Stimulated activated CD8-positive, alpha-beta memory T cell treated with anti-CD3 and anti-CD28 coated beads, Interleukin-4, amount 100 ng/mL, for 1 hour (primary cell): ENCODE measurements around the gene ZSWIM7.
"Not testable (repeated sequence)": the region's sequence is repeated elsewhere in the genome, so short reads cannot be mapped to it uniquely, and the experiment has no call there.

ENCODE experiments used
- DNase-seq, 2 donors: peaks; one replicate each; pipeline ENCODE4 v3.0.0-alpha.2; 2020; ENCODE audit warnings: low read depth in 2 of 2, low spot score in 1 of 2

The ZSWIM7 gene

GRCh38 chr17:15958484-15958854 lies 41.0 kb downstream of the ZSWIM7 start:
- DNase-seq = no peak

GRCh38 chr17:15957608-15958307 lies 41.7 kb downstream of the ZSWIM7 start:
- no peak for DNase-seq

GRCh38 chr17:15957206-15957605 lies 42.3 kb downstream of the ZSWIM7 start:
- DNase-seq = no peak

GRCh38 chr17:15955793-15956541 lies 43.5 kb downstream of the ZSWIM7 start:
- no peak for DNase-seq

- no peak for DNase-seq
Measured at GRCh38 chr17:15954222-15954621, 45.3 kb downstream of the ZSWIM7 start.

- DNase-seq = no peak
Measured at GRCh38 chr17:15952916-15953790, 46.4 kb downstream of the ZSWIM7 start.

- no peak for DNase-seq
Measured at GRCh38 chr17:15952048-15952532, 47.4 kb downstream of the ZSWIM7 start.

- no peak for DNase-seq
Measured at GRCh38 chr17:15951368-15952047, 48.0 kb downstream of the ZSWIM7 start.

- no peak for DNase-seq
Measured at GRCh38 chr17:15947976-15948752, 51.3 kb downstream of the ZSWIM7 start.

- no peak for DNase-seq
Measured at GRCh38 chr17:15947271-15947670, 52.2 kb downstream of the ZSWIM7 start.

- no peak for DNase-seq
Measured at GRCh38 chr17:15946611-15947120, 52.8 kb downstream of the ZSWIM7 start.

- DNase-seq = no peak
Measured at GRCh38 chr17:15945527-15946191, 53.8 kb downstream of the ZSWIM7 start.

GRCh38 chr17:15944759-15945526 lies 54.6 kb downstream of the ZSWIM7 start, which contains the start of gene ADORA2B:
Gene ADORA2B, plus strand, starts transcription at chr17:15945130. Its CDS starts 119 bp downstream, at chr17:15945249.
- no peak for DNase-seq

- no peak for DNase-seq
Measured at GRCh38 chr17:15943971-15944758, 55.3 kb downstream of the ZSWIM7 start.

GRCh38 chr17:15942207-15942833 lies 57.2 kb downstream of the ZSWIM7 start:
- no peak for DNase-seq

GRCh38 chr17:15941781-15942180 lies 57.7 kb downstream of the ZSWIM7 start:
- no peak for DNase-seq

GRCh38 chr17:15936481-15936880 lies 63.0 kb downstream of the ZSWIM7 start:
- not testable (repeated sequence) for DNase-seq
